NCI-H460 (cell line): ENCODE results near the gene IGFBP1. TPM values are rescaled to one million over a fixed set of nuclear protein-coding genes. Genes with fewer than 3 reads are reported as not detected.
A peak's percentile ranks its signal among the peaks of the same experiment; 100 is the strongest.

Experiments used
- DNase-seq: peaks from one replicate; pipeline ENCODE4 v3.0.0-alpha.2; 2016; ENCODE audit warnings: low read depth; ENCODE audit errors: extremely low read depth
- total RNA-seq: library from RNA; depleted of rRNA; stranded (reverse); fragments of >200 nt; shearing (Covaris generic); gene quantifications from 2 replicates; pipeline ENCODE4 v1.2.3, GENCODE V29; 2014

The IGFBP1 gene
- total RNA-seq, 1 experiment from 2014 or later: 2.4 TPM

DNA sequence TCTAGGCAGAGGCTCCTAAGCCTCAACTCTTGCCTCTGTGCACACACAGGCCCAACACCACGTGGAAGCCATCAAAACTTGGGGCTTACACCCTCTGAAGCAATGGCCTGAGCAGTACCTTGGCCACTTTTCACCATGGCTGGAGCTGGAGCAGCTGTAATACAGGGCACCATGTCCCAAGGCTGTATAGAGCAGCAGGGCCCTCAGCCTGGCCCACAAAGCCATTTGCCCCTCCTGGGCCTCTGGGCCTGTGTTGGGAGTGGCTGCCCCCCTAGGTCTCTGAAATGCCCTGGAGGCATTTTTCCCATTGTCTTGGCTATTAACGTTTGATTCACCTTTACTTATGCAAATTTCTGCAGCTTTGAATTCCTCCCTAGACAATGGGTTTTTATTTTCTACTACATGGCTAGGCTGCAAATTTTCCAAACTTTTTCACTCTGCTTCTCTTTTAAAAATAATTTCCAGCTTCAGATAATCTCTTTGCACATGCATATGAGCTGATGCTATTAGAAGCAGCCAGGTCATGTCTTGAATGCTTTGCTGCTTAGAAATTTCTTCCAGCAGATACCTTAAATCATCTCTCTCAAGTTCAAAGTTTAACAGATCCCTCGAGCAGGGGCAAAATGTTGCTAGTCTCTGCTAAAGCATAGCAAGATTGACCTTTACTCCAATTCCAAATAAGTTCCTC lies 9.7 kb upstream of the IGFBP1 start:
- no peak for DNase-seq

DNA sequence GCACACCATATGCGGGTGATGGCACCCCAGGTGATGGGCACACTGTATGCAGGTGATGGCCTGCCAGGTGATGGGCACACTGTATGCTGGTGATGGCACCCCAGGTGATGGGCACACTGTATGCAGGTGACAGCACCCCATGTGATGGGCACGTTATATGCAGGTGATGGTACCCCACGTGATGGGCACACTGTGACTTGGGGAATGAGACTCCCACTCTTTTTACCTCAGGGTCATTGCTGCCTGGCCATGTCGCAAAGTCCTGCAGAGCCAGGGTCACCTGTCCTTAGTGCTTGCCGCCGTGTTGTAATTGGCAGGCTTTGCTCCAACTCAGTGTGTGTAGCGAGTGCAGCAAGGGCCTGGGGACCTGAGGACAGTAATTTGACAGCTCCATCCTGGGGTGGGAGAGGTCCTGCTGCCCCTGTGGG lies 7.8 kb upstream of the IGFBP1 start:
- DNase-seq: no peak

DNA sequence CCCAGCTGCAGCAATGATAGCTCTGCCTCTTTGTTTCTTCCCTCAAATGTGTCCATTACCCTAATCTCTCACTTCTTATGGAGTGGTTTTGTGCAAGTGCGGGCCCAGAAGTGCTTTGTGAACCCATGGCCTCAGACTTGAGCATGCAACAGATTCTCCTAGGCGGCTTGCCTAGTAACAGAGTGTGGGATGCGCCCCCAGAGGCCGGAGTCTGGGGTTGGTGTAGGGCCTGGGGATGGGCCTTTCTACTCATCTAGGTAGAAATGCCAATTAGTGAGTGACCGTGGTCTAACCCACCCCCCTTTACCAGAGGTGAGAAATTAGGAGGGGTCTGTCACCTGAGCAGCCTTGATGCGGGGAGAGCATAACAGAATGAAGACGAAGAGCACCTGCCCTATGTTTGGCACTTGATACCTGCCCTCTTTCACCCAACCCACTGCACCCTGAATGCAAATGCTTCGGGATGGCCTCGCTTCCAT lies 7.0 kb upstream of the IGFBP1 start:
- no peak for DNase-seq

DNA sequence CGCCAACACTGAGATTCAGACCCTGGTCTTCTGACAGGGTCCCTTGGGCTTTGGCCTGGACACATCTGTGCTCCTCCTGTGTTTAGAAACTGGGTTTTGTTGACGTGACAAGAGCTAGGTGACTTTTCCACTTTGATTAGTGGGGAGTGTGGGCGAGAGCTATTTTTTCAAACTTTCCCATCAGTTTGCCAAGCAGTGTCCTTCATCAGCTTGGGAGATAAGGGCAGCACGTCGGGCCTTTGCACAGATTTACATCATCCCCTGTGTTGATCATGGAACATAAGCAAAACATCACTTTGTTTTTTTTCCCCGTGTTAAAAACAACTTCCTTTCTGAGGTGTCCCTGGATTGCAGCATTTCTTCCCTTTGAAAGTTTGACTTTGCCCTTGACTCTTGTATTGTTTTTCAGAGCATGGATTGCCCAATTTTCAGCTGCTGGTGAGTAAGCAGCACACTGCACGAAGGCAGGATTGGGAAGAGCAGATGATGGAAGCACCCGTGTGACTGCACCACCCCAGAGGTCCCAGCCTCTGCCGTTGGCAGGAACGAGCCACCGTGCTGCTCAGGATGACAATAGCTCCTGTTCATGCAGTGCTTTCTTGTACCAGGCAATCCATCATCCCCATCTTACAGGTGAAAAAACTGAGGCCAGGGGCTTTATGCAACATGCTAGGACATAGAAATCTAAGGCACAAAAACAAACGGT lies 6.4 kb upstream of the IGFBP1 start:
- DNase-seq: peak; percentile 69

DNA sequence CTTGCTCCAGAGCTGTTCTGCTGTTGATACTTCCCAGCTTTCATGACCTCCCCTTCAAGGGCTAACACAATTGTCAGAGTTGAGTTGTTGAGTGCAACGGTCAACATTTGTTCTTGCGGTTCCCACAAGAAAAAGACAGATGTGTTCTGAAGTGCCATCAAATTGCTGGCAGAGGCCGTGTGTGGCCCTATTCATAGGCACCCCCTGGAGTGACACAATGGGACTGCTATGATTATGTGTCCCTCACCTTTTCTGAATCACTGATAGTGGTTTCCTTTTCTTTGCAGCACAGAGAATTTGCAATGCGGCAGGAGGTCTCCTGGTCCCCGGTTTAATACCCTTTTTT lies 5.8 kb upstream of the IGFBP1 start:
- no peak for DNase-seq

DNA sequence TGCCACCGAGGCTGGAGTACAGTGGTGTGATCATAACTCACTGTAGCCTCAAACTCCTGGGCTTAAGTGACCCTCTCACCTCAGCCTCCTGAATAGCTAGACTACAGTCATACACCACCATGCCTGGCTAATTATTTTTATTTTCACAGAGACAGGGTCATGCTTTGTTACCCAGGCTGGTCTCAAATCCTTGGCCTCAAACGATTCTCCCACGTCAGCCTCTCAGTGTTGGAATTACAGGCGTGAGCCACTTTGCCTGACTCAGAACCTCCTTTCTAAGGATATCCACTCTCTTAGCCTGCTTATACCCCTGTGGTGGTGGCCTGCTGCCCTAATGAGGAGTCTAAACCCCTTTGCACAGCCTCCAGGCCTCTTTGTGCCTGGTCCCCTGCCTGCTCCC lies 4.2 kb upstream of the IGFBP1 start:
- DNase-seq: no peak

DNA sequence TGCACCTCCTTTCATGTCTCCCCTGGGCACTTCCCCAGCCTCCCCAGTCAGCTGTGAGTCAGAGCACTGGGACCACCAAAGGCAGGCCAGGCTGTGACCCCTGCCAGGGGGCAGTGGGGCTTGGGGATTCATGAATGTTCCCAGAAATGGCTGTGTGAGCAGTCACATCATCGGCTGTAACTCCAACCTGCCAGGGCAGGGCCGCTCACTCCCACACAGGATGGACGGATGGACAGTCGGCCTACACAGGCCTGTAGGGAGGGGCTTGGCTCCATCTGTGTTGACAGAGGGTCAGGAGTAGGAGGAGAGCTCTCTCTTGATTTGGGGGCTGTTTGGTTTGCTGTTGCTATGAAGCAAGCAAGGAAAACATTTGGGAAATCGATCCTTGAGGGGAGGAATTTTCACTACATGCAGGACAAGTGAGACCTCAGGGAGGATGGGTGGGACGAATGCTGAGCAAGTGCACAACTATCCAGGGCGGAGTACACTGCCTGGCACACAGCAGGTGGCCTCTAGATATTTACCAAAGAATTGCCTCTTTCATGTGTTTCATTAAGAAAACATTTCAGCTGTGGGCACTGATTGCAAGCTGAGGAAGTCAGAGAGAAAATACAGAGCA lies 2.9 kb upstream of the IGFBP1 start:
- DNase-seq: peak; percentile 55

DNA sequence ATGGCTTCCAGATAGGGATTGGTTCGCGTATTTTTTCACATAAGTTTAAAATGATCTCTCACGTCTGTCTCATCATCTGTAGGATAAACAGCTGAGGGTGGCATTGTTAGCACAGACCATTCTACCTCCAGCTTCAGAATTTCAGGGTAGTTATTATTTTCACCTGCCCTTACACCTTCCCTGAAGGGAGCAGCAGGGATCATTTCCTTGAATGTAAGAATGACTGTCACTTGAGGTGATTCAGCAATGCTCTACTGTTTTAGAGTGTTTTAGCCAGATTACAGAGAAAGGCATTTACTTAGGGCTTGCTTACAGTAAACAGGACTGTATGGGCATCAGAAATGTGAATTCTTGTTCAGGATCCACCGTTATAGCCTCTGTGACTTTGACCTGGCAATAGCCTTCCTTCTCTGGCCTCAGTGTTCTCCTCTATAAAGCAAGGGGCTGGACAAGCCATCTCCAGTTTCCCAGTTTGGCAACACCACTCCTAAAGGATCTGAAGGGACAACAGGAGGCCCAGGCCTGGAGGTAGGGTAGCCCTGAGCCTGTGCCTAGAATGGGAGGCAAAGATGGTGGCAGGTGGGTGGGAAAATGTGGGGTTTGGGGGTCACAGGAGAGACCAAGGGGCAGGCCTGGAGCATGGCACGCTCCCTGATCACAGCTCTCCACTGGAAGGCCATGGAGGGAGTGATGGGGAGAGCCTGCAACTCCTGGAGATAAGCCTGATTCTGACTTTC lies 1.2 kb upstream of the IGFBP1 start:
- DNase-seq: no peak

DNA sequence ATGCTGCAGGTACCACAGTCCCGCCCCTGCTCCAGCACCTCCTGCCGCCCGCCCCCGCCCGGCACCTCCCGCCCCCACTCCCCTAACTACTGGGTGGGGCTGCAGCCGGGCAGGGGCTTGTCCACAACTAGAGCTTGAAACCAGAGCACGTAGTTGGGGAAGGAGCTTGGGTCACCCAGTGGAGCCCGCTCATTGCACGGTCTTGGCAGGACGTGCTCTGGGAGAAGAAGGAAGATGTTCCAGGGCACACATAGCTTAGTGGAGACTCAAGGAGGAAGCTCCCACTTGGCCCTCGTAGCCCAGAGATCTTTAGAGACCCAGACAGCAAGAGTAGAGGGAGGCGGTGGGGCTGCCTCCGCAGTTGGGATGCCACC lies 692 bp downstream of the IGFBP1 start:
- DNase-seq: no peak

DNA sequence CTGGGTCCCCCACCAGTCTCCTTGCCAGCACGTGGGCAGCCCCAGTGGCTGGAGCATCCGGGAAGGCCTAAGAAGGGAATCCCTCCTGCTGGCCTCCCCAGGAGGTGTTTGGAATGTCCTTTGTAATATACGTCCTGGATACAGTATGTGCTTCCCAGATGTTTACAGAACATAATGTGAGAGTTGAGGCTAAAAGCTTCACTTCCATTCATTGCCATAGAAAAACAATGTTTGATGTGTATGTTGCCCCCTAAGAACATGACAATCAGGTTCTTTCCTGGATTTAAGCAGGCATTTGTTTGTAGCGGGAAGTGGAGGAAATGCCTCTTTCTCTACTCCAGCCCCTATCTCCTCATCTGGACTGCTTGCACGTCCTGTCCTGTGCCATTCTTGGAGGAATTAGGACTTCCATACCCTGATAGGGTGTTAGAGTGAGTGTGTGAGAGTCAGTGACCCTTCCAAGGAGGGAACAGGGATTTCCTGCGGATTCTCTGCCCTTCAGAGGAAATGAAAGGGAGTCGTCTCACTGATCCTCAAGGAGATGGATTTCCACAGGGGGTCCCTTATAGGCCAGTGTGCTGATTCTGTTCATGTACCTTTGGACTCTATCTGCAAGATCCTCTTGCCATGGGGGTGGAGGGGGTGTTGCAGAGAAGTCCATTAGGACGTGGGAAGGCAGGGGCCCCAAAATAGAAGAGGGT lies 1.2 kb downstream of the IGFBP1 start:
- no peak for DNase-seq

DNA sequence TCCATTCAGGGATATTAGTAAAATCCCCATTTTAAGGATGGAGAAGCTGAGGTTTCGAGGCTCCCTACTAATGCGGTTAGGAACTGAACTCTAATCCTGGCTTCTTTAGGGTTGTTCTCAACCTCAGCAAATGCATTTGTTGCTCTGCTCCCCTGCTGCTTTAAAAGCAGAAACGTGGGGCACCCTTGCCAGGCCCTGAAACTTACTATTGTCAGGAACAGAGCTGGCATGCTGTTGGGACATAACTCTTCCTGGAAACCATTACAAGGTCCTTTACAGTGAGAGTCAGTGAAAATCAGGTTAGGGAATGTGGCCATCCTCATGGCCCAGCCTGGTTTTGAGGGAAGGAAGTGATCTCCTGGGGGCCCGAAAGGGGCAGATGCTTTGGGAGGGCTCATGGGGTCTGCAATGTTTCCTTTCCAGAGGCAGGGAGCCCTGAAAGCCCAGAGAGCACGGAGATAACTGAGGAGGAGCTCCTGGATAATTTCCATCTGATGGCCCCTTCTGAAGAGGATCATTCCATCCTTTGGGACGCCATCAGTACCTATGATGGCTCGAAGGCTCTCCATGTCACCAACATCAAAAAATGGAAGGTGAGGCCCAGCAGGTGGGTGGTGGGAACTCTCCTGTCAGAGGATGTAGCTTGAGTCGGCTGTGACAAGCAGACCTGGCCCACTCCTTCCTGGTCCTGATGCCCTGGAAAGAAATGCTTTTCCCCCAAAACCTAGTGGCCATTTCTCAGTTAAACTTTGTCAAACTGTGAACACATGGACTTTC lies 2.0 kb downstream of the IGFBP1 start:
- DNase-seq: no peak

DNA sequence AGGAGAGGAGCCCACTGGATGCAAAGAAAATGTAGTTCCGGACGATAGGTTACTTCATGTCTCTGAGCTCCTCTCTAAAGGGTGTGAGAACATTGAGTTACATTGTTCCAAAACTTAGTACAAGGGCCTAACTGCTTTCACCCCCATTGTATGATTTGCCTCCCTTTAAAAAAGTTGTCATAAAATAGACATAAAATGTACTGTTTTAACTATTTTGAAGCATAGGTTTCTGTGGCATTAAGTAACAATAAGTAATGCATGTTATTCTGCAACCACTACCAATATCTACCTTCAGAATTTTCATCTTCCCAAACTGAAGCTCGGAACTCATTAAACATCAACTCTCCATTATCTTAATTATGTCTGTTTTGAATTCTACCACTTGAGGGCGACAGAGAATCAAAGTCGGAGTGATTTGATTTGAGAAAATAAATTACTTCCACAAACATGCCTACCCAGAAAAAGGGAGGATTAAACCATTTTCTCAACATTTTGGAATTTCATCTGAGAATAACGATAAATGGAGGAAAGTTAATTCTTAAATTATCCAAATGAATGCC lies 2.7 kb downstream of the IGFBP1 start:
- peak; percentile 47 for DNase-seq

DNA sequence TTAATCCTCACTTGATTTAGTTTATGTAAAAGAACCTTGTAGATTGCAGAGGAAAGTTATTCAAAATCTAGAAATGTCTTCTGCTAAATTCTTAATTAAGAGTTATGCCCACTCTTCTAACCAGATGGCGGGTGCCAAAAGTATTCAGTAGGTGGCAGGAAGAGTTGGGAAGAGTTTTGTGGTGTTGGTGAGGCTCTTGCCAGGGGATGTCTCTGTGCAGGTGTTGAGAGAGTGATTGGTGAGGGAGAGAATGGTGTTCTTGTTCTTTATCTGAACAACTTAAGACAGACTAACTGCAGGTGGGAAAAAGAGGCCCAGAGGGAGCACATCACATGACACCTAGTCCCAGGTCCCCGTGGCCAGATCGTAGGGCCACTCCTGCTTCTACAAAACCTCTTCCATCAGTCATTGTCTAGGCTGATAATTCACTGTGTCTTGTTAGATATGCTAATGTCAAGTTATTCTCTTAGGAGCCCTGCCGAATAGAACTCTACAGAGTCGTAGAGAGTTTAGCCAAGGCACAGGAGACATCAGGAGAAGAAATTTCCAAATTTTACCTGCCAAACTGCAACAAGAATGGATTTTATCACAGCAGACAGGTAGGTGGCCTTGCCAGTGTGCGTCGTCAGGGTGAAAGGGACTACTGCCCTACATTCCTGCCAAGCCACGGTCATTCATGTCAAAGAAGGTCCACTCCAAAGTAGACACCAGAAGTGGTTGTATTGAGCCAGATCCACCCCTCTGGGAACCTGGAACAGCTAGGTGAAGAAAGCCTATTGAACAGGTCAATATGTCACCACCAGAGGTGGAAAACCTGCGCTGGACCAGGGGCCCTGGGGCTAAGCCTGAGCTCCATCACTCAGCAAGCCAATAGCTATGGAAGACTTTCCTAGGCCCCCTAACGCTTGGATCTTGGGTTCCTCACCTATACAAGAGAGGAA lies 3.4 kb downstream of the IGFBP1 start:
- no peak for DNase-seq

DNA sequence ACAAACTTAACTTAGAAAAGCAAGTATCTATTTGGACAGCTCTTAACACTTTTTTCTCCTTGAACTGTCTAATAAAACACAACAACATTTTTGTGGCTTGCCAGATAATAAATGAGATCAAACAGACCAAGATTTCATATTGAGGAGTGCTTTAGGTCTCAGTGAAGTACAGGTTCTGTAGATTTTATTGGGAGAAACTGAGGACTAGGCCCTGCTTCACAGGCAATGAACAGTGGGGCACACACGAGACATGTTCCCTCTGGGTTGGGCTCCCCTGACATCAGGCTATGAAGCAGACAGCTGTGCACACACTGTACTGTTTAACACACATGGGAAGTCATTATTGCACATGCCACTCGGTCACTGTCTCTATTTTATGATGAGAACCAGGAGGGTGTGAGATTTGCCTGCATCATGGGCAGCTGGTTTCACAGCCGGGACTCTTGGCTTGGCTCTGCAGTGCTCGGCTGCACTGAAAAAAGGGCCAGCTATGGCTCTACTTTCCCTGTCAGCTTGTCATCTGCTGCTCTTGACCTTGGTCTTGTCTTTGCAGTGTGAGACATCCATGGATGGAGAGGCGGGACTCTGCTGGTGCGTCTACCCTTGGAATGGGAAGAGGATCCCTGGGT lies 4.2 kb downstream of the IGFBP1 start:
- DNase-seq: no peak

DNA sequence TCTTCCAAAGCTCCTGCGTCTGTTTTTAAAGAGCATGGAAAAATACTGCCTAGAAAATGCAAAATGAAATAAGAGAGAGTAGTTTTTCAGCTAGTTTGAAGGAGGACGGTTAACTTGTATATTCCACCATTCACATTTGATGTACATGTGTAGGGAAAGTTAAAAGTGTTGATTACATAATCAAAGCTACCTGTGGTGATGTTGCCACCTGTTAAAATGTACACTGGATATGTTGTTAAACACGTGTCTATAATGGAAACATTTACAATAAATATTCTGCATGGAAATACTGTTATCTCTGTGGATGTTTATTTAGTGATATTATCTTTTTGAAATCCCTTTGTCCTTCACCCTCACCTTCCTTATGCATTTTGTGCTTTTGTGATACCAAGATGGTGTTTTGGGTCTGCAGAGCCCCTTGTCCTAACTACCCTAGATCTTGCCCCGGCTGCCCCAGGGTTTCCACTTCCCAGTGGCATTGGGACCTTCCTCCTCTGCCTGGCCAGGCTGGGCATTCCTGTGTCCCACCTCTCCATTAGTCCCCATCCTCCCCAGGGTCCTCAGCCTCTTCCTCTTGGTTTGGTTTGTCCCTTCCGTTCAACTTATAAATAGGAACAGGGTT lies 5.2 kb downstream of the IGFBP1 start:
- no peak for DNase-seq

DNA sequence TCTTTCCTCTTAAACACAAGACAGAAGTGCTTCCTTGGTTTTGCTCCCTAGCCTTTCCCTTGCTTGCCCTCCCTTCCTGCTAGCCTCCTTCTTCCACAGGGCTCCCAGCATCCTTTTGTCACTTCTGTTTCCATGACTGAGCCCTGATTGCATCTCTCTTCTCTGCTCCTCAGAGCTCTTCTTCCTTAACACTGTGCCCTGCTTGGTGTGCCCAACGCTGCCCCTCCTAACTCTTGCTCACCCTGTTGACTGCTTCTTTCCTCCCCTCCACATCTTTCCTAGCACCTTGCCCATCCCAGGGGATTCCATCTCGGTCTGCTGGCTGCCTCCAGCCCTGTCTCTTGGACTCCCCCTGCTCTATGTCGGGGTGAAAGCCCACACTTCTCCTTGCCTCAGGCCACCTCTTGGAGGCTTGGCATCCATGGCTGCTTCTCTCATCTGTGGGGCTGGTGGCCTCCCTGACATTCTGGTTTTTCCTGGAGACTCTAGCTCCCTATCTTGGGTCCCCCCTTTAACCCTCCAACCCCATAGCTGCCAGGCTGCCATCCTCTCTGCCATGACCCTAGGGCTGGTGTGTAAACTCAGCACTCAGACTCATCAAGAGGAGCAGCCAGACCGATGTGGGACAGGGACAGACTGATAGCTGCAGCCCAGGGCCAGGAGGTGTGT lies 5.8 kb downstream of the IGFBP1 start:
- DNase-seq: no peak

DNA sequence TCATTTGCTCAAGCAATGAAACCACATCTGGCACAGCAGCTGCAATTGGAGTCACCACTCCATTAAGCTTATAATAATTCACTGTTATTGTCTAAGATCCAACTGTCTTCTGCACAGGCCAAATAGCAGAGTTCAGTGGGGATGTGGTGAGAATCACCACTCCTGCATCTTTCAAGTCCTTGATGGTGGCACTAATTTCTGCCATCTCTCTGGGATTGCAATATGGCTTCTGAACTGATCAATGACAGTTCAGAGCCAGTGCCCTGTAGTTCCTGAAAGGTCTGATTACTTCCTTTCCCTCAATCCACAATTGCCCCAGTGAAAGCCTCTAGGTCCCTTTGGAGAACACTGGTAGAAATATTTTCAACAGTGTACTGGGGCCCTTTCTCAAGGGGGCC lies 6.4 kb downstream of the IGFBP1 start:
- DNase-seq: no peak
